ENCODE data around the gene INTS7.

INTS7 gene

DNA sequence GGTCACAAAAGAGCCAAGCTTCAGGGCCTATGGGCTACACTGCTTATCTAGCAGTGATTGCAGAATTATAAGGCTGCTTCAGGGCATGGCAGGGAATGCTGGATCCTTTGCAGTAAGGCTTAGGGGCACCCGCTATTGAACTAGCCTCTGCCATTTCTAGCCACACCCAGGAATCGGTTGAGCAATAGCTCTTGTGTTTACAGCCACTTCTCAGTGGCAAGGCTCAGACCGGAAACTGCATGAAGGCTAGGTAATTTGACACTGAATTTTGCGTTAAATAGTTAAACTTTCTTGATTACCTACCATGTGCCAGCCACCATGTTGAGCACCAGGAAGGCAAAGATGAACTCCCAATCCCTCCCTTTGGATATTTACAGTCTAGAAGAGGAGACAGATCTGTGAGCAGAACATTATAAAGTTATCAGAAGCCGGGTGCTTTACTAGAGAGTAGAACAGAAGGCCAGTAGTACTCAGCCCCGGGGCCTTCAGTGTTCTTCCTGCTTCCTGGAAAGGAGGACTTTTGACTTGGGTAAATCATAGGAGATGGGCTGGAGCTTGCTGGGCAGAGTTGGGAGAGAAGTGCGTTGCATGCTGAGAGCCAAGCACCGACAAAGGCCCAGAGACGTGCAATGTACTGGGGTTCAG lies 106.2 kb downstream of the INTS7 start:
- Histone ChIP-seq H3K4me1 (ENCODE audit: control insufficient read depth, insufficient read depth, low read depth, low read length) (peaks cover 3% of the 10 kb centered on the region), H2BK5ac (ENCODE audit: low read depth, low read length, poor library complexity, severe bottlenecking) (no peak overlapping the region), H3K9ac (ENCODE audit: low read length) (no peak overlapping the region), H2BK15ac (ENCODE audit: low read depth, poor library complexity, severe bottlenecking) (no peak overlapping the region), H3K9me3 (ENCODE audit: control insufficient read depth, low read length) (no peaks in the 10 kb centered on the region), H3K27ac (ENCODE audit: low read length, poor library complexity, severe bottlenecking) (no peak overlapping the region), H3K27me3 (ENCODE audit: control insufficient read depth in 1 of 2, insufficient read depth in 1 of 2, low read length in 2 of 2) (peaks cover 0 to 11% of the 10 kb centered on the region in 2 experiments), H4K8ac (ENCODE audit: low read length) (peak overlapping the region; percentile 87), H3K14ac (ENCODE audit: low read length in 2 of 2) (peak overlapping the region in 1 of 2 experiments; percentile 59), H3K79me1 (replicated peaks; ENCODE audit: low read length, poor library complexity, severe bottlenecking) (no peaks in the 10 kb centered on the region), H3K36me3 (ENCODE audit: control insufficient read depth in 1 of 2, insufficient read depth in 2 of 2, low read depth in 1 of 2, low read length in 2 of 2) (no peaks in the 10 kb centered on the region), H3K4me3 (ENCODE audit: insufficient read depth in 1 of 2, low read depth in 1 of 2, low read length in 2 of 2) (no peak overlapping the region), H4K91ac (ENCODE audit: low read length) (no peak overlapping the region), H3K4ac (ENCODE audit: low read depth in 1 of 2, low read length in 2 of 2) (peak overlapping the region in 1 of 2 experiments; percentile 30), H2AFZ (ENCODE audit: low read depth, low read length) (peak overlapping the region; percentile 82), H3K18ac (ENCODE audit: low read depth in 1 of 2, low read length in 2 of 2) (peak overlapping the region; percentile 37 to 64), H2BK12ac (ENCODE audit: low read length in 2 of 2) (no peak overlapping the region), H3K23ac (ENCODE audit: low read length in 2 of 2) (no peak overlapping the region), H2BK120ac (ENCODE audit: low read depth, low read length) (no peak overlapping the region), H2AK5ac (ENCODE audit: low read length, severe bottlenecking) (no peak overlapping the region), H3K4me2 (ENCODE audit: low read length, poor library complexity, severe bottlenecking) (no peak overlapping the region)
- peak; percentile 31 for DNase-seq
- 77% methylated on average over 9 of the region's 9 CpGs for WGBS

GRCh38 chr1:211928290-211928801 lies 107.0 kb downstream of the INTS7 start:
- Histone ChIP-seq H4K8ac (ENCODE audit: low read length) (no peak overlapping the region), H2AK5ac (ENCODE audit: low read length, severe bottlenecking) (no peak overlapping the region)

DNA sequence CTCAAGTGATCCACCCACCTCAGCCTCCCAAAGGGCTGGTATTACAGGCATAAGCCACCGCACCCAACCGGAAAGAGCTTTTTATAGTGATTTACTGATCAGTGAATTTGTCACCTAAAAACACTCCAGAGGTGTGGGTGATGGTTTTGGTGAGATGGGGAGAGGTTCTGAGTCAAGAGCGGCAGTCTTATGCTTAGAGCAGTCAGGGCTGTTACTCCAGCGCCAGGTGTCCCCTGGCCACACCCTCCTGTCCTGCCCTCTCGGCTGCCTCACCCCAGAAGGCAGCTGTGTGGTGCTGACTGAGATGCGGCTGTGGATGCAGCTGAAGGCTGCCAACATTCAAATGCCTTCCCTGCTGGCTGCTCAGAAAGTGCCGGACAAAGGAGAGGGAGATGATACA lies 110.3 kb downstream of the INTS7 start:
- peaks cover 2% of the 10 kb centered on the region for H3K4me1 ChIP-seq (ENCODE audit: control insufficient read depth, insufficient read depth, low read depth, low read length)
- 86% methylated on average over 5 of the region's 7 CpGs for WGBS
- no peak overlapping the region for H2BK5ac ChIP-seq (ENCODE audit: low read depth, low read length, poor library complexity, severe bottlenecking)
- no peak for DNase-seq
- no peak overlapping the region for H3K18ac ChIP-seq (ENCODE audit: low read depth in 1 of 2, low read length in 2 of 2)
- H3K9me3 ChIP-seq (ENCODE audit: control insufficient read depth, low read length): no peaks in the 10 kb centered on the region
- H3K27me3 ChIP-seq (ENCODE audit: control insufficient read depth in 1 of 2, insufficient read depth in 1 of 2, low read length in 2 of 2): peaks cover 0 to 4% of the 10 kb centered on the region in 2 experiments
- no peak overlapping the region for H3K9ac ChIP-seq (ENCODE audit: low read length)
- H3K23ac ChIP-seq (ENCODE audit: low read length in 2 of 2): no peak overlapping the region
- no peak overlapping the region for H3K4ac ChIP-seq (ENCODE audit: low read depth in 1 of 2, low read length in 2 of 2)
- H3K4me2 ChIP-seq (ENCODE audit: low read length, poor library complexity, severe bottlenecking): no peak overlapping the region
- H3K27ac ChIP-seq (ENCODE audit: low read length, poor library complexity, severe bottlenecking): no peak overlapping the region
- no peaks in the 10 kb centered on the region for H3K79me1 ChIP-seq (replicated peaks; ENCODE audit: low read length, poor library complexity, severe bottlenecking)
- no peak overlapping the region for H3K4me3 ChIP-seq (ENCODE audit: insufficient read depth in 1 of 2, low read depth in 1 of 2, low read length in 2 of 2)
- no peaks in the 10 kb centered on the region for H3K36me3 ChIP-seq (ENCODE audit: control insufficient read depth in 1 of 2, insufficient read depth in 2 of 2, low read depth in 1 of 2, low read length in 2 of 2)
- H2AFZ ChIP-seq (ENCODE audit: low read depth, low read length): no peak overlapping the region
- no peak overlapping the region for H4K8ac ChIP-seq (ENCODE audit: low read length)
- no peak overlapping the region for H2AK5ac ChIP-seq (ENCODE audit: low read length, severe bottlenecking)
- peak overlapping the region in 1 of 2 experiments; percentile 86 for H3K14ac ChIP-seq (ENCODE audit: low read length in 2 of 2)
- no peak overlapping the region for H2BK120ac ChIP-seq (ENCODE audit: low read depth, low read length)
- no peak overlapping the region for H2BK15ac ChIP-seq (ENCODE audit: low read depth, poor library complexity, severe bottlenecking)
- H4K91ac ChIP-seq (ENCODE audit: low read length): no peak overlapping the region
- peak overlapping the region in 1 of 2 experiments; percentile 9 for H2BK12ac ChIP-seq (ENCODE audit: low read length in 2 of 2)

More at GRCh38 chr1:211928290-211928801, 107.0 kb downstream of the INTS7 start:
- H2BK5ac ChIP-seq (ENCODE audit: low read depth, low read length, poor library complexity, severe bottlenecking): no peak overlapping the region
- no peak overlapping the region for H3K14ac ChIP-seq (ENCODE audit: low read length in 2 of 2)
- no peak overlapping the region for H3K9ac ChIP-seq (ENCODE audit: low read length)
- H2BK12ac ChIP-seq (ENCODE audit: low read length in 2 of 2): no peak overlapping the region
- no peak overlapping the region for H3K18ac ChIP-seq (ENCODE audit: low read depth in 1 of 2, low read length in 2 of 2)
- no peak overlapping the region for H3K4ac ChIP-seq (ENCODE audit: low read depth in 1 of 2, low read length in 2 of 2)
- H3K36me3 ChIP-seq (ENCODE audit: control insufficient read depth in 1 of 2, insufficient read depth in 2 of 2, low read depth in 1 of 2, low read length in 2 of 2): no peaks in the 10 kb centered on the region
- no peaks in the 10 kb centered on the region for H3K9me3 ChIP-seq (ENCODE audit: control insufficient read depth, low read length)
- H3K27ac ChIP-seq (ENCODE audit: low read length, poor library complexity, severe bottlenecking): no peak overlapping the region
- H3K4me3 ChIP-seq (ENCODE audit: insufficient read depth in 1 of 2, low read depth in 1 of 2, low read length in 2 of 2): no peak overlapping the region
- no peak overlapping the region for H4K91ac ChIP-seq (ENCODE audit: low read length)
- DNase-seq: peak; percentile 20
- peaks cover 0 to 7% of the 10 kb centered on the region in 2 experiments for H3K27me3 ChIP-seq (ENCODE audit: control insufficient read depth in 1 of 2, insufficient read depth in 1 of 2, low read length in 2 of 2)
- 96% methylated on average over 1 of the region's 1 CpG for whole genome bisulfite sequencing
- H2BK15ac ChIP-seq (ENCODE audit: low read depth, poor library complexity, severe bottlenecking): no peak overlapping the region
- peaks cover 3% of the 10 kb centered on the region for H3K4me1 ChIP-seq (ENCODE audit: control insufficient read depth, insufficient read depth, low read depth, low read length)
- H3K4me2 ChIP-seq (ENCODE audit: low read length, poor library complexity, severe bottlenecking): no peak overlapping the region
- H3K23ac ChIP-seq (ENCODE audit: low read length in 2 of 2): no peak overlapping the region
- H2AFZ ChIP-seq (ENCODE audit: low read depth, low read length): no peak overlapping the region
- no peak overlapping the region for H2BK120ac ChIP-seq (ENCODE audit: low read depth, low read length)
- no peaks in the 10 kb centered on the region for H3K79me1 ChIP-seq (replicated peaks; ENCODE audit: low read length, poor library complexity, severe bottlenecking)

DNA sequence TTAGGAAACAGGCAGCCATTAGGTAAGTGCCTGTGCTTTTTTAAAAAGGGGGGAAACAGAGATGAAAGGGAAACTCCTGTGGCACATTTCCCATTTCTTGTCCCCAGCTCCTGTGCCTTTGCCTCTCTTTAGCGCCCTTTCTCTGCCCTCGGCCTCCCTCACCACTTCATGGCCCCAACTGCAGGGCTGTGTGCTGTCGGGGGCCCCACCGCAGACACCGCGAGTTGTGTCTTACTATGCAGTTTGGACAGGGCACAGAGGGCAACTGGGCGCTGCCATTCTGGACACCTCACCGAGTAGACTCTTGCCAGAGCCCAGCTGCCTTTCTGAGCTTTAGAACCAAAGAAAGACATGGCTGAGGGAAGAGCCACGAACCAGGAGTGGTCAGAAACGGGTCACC lies 111.1 kb downstream of the INTS7 start:
- Histone ChIP-seq H3K4me3 (ENCODE audit: insufficient read depth in 1 of 2, low read depth in 1 of 2, low read length in 2 of 2) (no peak overlapping the region), H2AK5ac (ENCODE audit: low read length, severe bottlenecking) (no peak overlapping the region), H2BK15ac (ENCODE audit: low read depth, poor library complexity, severe bottlenecking) (no peak overlapping the region), H4K8ac (ENCODE audit: low read length) (no peak overlapping the region), H3K4ac (ENCODE audit: low read depth in 1 of 2, low read length in 2 of 2) (no peak overlapping the region), H3K14ac (ENCODE audit: low read length in 2 of 2) (no peak overlapping the region), H3K9me3 (ENCODE audit: control insufficient read depth, low read length) (no peaks in the 10 kb centered on the region), H3K27me3 (ENCODE audit: control insufficient read depth in 1 of 2, insufficient read depth in 1 of 2, low read length in 2 of 2) (peaks cover 0 to 4% of the 10 kb centered on the region in 2 experiments), H2BK120ac (ENCODE audit: low read depth, low read length) (no peak overlapping the region), H4K91ac (ENCODE audit: low read length) (no peak overlapping the region), H2BK5ac (ENCODE audit: low read depth, low read length, poor library complexity, severe bottlenecking) (no peak overlapping the region), H3K23ac (ENCODE audit: low read length in 2 of 2) (peak overlapping the region in 1 of 2 experiments; percentile 88), H2AFZ (ENCODE audit: low read depth, low read length) (no peak overlapping the region), H2BK12ac (ENCODE audit: low read length in 2 of 2) (no peak overlapping the region), H3K36me3 (ENCODE audit: control insufficient read depth in 1 of 2, insufficient read depth in 2 of 2, low read depth in 1 of 2, low read length in 2 of 2) (no peaks in the 10 kb centered on the region), H3K4me2 (ENCODE audit: low read length, poor library complexity, severe bottlenecking) (no peak overlapping the region), H3K9ac (ENCODE audit: low read length) (no peak overlapping the region), H3K27ac (ENCODE audit: low read length, poor library complexity, severe bottlenecking) (no peak overlapping the region), H3K79me1 (replicated peaks; ENCODE audit: low read length, poor library complexity, severe bottlenecking) (no peaks in the 10 kb centered on the region), H3K18ac (ENCODE audit: low read depth in 1 of 2, low read length in 2 of 2) (no peak overlapping the region), H3K4me1 (ENCODE audit: control insufficient read depth, insufficient read depth, low read depth, low read length) (peaks cover 4% of the 10 kb centered on the region)
- DNase-seq: no peak
- WGBS: 91% methylated on average over 10 of the region's 10 CpGs
